Measurements from ENCODE around the gene TRIM37.
"Not testable (repeated sequence)": the region's sequence is repeated elsewhere in the genome, so short reads cannot be mapped to it uniquely, and the experiment has no call there.

The TRIM37 gene, protein sequence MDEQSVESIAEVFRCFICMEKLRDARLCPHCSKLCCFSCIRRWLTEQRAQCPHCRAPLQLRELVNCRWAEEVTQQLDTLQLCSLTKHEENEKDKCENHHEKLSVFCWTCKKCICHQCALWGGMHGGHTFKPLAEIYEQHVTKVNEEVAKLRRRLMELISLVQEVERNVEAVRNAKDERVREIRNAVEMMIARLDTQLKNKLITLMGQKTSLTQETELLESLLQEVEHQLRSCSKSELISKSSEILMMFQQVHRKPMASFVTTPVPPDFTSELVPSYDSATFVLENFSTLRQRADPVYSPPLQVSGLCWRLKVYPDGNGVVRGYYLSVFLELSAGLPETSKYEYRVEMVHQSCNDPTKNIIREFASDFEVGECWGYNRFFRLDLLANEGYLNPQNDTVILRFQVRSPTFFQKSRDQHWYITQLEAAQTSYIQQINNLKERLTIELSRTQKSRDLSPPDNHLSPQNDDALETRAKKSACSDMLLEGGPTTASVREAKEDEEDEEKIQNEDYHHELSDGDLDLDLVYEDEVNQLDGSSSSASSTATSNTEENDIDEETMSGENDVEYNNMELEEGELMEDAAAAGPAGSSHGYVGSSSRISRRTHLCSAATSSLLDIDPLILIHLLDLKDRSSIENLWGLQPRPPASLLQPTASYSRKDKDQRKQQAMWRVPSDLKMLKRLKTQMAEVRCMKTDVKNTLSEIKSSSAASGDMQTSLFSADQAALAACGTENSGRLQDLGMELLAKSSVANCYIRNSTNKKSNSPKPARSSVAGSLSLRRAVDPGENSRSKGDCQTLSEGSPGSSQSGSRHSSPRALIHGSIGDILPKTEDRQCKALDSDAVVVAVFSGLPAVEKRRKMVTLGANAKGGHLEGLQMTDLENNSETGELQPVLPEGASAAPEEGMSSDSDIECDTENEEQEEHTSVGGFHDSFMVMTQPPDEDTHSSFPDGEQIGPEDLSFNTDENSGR

DNA sequence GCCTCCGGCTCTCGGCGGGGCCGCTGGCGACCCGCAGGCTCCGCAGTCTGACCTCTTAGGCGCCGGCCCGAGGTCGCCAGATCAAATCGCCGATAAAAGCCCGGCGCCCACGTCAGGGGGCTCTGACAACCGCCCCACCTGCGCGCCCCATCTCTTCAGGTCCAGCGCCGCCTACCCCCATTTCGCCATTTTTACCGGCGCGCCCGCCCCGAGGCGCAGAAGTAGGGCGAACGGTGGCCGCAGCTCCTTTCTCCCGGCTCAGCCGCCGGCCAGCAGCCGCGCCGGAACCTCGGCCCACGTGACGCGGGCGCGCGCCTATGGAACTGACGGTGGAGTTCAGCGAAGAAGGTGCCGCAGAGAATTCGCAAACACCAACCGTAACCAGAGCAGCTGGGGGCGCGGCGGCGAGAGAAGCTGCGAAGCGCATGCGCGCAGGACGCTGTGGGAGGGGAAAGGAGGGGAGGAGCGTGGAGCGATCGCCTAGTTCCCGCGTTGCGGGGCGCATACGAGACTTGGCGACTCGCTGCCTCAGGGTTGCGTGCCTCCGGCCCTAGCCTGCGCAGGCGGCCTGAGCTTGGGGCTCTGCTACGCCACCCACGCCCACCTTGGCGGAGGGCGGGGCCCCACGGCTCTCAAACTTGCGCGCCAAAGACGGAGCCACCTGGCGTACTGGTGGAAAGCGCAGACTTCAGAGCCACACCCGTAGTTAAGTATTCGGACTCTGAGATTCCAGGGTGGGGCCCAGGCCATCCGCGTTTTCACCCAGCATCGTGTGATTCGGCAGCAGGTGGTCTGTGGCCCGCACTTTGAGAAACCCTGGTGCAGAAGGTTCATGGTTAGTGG is at the start of gene TRIM37:
Gene TRIM37, minus strand, starts transcription at position 418 of the 843 bp plus-strand sequence. CDS start 419 bp downstream, outside the sequence.
- DNase-seq (ENCODE audit: low spot score), result peak; percentile 98

DNA sequence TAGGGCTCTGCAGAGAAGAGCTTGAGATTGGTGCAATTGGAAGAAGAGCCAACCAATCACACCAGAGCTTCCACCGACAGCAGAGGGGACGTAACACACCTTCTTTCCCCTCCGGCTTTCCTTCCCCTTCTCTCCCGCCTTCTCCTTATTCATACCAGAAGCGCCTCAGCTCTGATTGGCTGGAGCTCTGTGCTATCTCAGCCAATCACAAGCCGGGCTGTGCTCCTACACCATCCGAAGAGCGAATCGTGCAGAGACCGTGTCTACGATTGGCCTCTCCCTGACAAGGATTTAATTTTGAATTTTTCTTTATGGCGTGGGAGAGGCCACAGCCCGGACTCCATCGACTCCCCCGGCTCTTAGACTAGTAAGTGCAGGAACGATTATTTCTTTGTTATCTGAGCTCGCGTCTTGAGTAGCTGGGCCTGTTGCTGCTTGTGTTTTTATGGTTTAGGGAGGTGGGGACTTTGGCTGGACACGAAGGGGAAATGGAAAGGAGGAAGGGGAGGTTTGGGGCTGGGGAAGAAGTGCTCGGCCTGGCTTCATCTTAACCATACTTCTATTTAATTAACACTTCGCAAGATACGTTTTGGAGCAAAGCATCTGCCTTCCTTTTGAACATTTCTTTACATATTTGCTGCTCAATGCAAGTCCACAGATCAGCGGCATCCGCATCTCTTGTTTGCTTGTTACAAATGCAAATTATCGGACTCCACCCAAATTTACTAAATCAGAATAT is 48.9 kb upstream of the TRIM37 start, which contains the start of gene PRR11:
Gene PRR11, plus strand, starts transcription at position 308 of the 739 bp plus-strand sequence. CDS start 14,007 bp downstream, outside the sequence.
- peak; percentile 99 for DNase-seq (ENCODE audit: low spot score)

DNA sequence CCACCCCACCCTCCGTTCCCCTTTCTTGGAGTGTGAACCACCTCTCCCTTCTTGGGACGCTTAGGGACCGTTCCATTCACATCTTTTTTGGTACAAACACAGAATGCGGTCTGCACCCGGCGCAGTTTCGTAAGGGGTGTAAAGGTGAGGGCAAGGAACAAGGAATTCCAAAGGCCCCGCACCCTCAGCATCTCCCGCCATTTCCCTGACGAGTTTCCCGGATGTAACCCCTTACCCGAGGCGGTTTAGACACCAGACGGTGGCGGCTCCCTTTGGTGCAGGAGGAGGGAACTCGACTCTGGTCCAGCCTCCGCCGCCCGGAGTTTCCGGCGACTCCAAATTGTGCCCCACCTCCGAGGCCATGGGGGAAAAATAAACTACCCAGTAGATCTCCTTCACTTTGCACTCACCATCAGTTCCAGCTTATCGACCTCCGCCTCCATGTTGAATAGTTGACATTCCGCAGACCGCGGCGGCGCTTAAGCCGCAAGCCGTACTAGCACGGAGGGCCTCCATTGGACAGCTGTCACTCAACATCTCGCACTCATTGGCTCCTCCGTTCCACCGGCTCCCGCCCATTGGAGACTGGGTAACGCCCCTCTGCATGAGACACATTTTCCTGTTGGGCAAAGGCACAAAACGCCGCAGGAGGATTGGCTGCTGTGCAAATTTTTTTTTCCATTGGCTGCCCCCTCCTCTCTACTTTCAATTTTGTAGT is 48.2 kb upstream of the TRIM37 start, which contains the start of gene SKA2:
Gene SKA2, minus strand, starts transcription at position 466 of the 718 bp plus-strand sequence. Its CDS starts 23 bp downstream, at position 443.
- DNase-seq (ENCODE audit: low spot score), result no peak

DNA sequence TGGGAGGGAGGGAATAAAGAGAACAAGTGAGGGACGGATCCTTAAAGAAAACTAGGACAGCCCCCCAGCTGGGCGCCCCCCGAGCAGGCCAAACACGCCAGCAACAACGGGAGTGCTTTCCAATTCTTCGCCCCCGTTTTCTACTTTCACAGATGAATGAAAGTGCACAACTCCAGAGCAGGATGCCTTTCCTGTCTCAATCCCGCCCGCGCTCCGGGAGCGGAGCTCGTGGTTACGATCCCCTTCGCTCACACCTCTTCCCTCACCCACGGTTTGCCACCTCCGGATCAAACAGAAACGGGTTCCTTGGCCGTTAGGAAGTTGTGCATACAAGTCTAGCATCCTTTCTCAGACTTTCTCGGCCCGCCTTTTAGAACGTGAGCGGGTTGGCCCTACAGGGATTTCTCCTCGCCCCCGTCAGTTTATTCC is 47.6 kb upstream of the TRIM37 start:
- DNase-seq (ENCODE audit: low spot score), result peak; percentile 69

DNA sequence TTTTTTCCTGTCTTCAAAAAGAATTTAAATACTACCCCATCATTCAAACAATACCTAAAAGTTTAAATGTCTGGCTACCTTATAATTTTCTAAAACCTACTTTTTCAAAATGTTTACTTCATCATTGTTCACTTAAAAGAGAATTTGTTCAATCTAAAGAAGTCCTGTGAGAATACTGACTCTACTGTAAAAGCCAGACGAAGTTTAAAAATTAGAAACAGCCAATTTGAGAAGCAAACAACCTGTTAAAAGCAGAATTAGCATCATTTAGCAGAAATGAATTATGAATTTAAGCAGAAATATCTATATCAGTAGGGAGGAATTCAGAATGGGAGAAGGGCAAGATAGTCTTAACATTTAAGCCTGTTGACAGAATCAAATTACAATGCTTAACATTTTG is 46.2 kb upstream of the TRIM37 start:
- DNase-seq (ENCODE audit: low spot score), result no peak

DNA sequence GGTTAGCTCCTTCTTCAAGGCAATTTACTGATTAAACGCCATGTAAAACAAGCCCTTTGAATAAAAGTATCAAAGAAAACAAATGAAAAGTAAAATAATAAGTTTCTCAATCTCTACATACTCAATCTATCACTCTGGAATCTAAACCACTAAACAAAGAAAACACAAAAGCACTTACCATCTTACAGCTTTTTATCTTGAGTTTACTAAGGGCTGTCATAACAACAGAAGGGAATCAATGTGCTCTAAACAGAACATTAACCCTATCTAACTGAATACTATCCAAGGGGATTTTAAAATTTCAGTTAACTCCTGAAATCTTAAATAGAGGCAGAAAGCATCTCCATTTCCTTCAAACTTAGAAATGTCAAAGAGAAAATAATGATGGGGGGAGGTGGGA is 44.9 kb upstream of the TRIM37 start:
- no peak for DNase-seq (ENCODE audit: low spot score)

DNA sequence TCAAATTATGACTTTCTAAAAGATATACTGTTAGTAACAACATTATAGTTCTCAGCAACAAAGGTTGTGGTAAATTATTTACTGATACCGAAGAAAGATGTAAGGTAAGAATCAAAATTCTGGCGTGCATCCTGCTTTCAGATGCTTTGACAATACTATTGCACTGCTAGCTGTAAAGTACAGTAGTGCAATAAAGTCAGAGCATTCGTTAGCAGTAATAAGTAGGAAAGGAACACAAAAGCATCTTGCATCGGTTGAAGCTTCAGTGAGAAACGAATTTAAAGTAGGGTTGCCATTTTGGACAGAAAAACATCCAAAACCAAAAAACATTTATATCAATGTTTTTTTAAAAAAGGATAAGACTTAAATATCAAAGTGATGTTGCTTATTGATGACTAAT is 44.3 kb upstream of the TRIM37 start:
- no peak for DNase-seq (ENCODE audit: low spot score)

DNA sequence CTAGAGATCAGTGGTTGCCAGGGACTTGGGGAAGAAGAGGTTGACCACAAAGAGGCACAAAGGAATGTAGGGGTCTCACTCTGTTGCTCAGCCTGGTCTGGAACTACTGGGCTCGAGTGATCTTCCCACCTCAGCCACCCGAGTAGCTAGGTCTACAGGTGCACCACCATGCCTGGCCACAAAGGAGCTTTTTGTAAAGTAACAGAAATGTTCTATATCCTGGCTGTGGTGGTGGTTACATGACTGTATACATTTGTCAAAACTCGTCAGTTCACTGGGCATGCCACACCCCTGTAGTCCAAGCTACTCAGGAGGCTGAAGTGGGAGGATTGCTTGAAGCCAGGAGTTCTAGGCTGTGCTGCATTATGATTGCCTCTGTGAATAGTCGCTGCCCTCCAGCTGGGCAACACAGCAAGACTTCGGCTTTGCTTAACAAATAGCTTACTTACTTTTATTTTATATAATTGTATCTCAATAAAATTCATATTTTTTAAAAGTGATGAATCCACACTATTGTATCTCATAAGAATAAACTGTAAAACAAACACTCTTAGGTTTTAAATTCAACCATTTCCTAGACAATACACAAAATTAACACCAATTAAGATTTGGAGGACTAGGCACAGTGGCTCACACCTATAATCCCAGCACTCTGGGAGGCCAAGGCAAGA is 43.3 kb upstream of the TRIM37 start:
- peak; percentile 35 for DNase-seq (ENCODE audit: low spot score)

DNA sequence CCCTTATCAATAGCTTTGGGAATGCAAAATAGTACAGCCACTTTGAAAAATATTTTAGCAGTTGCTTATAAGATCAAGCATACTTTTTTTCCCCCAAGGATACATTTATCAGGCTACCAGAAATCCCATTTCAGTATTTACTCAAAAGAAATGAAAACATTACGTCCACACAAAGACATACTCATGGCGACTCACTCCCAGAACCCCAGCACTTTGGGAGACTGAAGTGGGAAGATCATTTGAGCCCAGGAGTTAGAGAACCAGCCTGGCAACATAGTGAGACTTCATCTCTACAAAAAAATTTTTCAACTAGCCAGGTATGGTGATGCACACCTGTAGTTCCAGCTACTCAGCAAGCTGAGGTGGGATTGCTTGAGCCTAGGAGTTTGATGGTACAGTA is 42.4 kb upstream of the TRIM37 start:
- peak; percentile 61 for DNase-seq (ENCODE audit: low spot score)

DNA sequence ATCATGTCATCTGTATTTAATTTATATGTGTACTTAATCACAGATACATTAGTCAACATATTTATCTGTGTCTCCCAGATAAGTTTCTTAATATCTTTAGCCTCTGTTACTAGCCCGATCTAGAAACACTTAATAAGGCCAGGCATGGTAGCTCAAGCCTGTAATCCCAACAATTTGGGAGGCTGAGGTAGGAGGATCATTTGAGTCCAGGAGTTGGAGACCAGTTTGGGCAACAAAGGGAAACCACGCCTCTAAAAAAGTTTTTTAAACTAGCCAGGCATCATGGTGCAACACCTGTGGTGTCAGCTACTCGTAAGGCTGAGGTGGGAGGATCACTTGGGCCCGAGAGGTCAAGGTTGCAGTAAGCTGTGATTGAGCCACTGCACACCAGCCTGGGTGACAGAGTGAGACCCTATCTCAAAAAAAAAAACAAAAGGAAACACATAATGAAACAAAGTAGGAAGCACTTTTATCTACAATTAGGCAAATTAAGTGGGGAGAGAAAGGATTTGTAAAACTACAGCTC is 39.0 kb upstream of the TRIM37 start:
- no peak for DNase-seq (ENCODE audit: low spot score)

DNA sequence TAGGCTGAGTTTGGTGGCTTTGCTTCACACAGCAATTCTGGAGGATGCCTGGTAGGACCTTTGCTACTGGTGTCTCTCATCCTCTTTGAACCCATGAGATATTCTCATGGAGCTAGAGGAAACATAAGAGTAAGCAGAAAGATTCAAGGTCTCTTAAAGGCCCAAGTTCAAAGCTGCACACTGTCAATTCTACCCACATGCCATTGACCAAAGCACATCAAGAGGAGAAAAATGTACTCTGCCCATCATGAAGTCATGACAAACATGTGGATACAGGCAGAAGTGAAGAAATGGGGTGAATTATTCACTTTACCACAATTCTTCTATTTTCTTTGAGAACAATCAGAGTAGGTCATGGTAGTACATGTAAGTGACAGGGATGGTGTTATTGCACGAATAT is 35.2 kb upstream of the TRIM37 start:
- DNase-seq (ENCODE audit: low spot score), result no peak

DNA sequence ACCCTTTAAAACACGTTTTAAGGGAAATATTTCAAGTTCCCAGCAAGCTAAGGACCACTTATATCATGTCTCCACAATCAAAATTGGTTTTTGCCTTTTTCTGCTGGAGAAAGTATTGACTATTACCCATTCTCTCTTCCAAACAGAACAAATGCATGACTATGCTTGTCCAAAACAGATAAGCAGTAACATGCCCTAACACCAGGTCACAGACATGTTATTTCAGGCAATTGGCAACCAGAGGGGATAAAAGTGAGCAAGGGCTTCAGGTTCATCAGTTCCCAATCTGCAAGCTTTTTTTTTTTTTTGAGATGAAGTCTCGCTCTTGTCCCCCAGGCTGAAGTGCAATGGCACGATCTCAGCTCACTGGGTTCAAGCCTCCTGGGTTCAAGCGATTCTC is 33.3 kb upstream of the TRIM37 start:
- DNase-seq (ENCODE audit: low spot score), result no peak

DNA sequence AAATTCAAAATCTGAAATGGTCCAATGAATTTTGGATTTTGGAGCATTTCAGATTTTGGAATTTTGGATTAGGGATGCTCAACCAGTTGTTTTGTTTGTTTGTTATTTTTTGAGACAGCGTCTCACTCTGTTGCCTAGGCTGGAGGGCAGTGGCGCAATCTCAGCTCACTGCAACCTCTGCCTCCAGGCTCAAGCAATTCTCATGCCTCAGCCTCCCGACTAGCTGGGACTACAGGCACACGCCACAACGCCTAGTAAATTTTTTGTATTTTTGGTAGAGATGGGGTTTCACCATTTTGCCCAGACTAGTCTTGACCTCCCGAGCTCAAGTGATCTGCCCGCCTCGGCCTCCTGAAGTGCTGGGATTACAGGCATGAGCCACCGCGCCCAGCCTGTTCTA is 31.7 kb upstream of the TRIM37 start:
- not testable (repeated sequence) for DNase-seq (ENCODE audit: low spot score)

DNA sequence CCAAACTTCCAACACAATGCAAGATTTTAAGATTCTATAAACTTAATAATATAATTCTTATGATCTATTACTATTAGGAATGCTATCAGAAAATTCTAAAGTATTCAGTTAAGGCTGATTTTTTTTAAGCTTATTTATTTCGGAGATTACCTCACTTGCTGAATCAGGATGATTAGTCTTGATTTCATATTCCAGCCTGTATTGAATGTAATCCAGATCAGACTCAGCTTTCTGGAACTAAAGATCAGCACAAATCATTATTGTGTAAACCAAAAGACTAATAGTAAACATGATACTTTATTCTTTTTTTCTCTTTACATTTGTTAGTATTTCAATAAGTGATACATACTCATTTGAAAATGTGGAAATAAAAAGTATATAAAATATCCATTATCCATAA is 24.5 kb upstream of the TRIM37 start:
- no peak for DNase-seq (ENCODE audit: low spot score)

DNA sequence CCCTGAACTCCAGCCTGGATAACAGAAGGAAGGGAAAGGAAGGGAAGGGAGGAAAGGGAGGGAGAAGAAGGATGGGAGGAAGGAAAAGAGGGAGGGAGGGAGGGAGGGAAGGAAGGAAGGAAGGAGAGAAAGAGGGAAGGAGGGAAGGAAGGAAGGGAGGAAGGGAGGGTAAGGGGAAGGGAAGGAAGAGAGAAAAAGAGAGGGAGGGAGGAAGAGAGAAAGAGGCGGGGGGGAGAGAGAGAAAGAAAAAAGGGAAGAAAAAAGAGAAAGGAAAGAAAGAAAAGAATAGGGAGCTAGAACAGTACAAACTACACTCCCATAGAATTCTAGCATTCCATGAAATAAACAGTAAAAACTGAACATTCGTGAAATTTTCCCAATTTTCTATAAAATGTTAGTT is 23.1 kb upstream of the TRIM37 start:
- DNase-seq (ENCODE audit: low spot score), result no peak

DNA sequence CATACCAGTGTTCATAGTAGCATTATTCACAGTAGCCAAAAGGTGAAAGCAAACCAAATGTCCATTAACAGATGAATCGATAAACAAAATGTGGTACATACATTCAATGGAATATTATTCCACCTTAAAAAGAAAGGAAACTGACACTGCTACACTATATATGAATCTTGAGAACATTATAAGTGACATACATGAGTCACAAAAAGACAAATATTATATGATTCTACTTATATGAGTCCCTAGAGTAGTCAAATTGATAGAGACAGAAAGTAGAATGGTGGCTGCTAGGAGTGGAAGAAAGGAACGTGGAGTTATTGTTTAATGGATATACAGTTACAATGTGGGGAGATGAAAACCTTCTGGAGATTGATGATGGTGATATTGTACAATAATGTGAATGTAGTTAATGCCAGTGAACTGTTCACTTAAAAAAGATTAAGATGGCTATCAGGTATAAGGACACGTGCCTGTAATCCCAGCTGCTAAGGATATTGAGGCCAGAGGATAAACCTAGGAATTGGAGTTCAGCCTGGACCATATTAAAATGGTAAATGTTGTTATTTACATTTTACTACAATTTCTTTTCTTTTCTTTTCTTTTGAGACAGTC is 20.2 kb upstream of the TRIM37 start:
- no peak for DNase-seq (ENCODE audit: low spot score)

DNA sequence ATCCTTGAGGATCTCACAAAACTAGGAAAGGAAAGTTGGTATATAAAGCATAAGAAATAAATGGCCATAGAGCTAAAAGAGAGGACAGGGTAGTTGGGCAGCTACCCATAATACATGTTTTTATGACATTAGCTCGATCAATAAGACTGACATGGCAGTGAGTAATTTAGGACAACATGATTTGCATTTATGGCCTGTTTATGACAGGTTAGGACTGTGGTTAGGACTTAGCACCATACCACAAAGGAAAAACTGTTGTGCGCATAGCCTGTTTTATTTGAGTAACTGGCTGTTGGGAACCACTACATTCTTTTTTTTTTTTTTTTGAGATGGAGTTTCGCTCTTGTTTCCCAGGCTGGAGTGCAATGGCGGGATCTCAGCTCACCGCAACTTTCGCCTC is 18.0 kb upstream of the TRIM37 start:
- DNase-seq (ENCODE audit: low spot score), result no peak

DNA sequence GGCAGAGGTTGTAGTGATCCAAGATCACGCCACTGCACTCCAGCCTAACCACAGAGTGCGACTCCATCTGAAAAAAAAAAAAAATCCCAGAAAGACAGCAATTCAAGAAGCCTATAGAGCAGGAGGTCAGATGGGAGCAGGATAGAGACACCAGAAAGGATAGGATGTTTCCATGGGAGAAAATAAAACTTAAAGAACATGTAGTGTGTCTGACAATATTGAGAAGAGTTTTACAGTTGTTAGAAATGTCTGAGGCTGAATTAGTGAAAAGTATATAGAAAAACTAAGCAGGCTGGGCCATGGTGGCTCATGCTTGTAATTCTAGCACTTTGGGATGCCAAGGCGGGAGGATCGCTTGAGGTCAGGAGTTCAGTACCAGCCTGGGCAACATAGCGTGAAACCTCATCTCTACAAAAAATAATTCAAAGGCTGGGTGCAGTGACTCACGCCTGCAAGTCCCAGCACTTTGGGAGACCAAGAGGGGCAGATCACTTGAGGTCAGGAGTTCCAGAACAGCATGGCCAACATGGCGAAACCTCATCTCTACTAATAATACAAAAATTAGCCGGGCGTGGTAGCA is 15.3 kb upstream of the TRIM37 start:
- no peak for DNase-seq (ENCODE audit: low spot score)

DNA sequence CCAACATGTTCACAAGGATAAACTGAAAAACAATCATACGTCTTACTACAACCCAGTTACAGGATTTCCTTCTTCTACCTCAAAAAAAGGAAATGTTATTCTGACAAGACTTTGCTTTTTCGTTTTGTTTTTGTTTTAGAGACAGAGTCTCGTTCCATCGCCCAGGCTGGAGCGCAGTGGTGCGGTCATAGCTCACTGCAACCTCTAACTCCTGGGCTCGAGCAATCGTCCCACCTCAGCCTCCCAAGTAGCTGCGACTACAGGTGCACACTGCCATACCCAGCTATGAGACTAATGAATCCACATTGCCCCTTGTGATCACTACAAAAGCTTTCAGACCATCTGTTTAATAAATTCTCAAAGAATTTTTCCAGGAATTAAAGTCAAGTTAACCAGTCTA is 8.8 kb upstream of the TRIM37 start:
- DNase-seq (ENCODE audit: low spot score), result no peak

Data from RKO (cell line).